GM23248 (cell line): ENCODE results near the gene RAB14. TPM values are rescaled to one million over a fixed set of nuclear protein-coding genes. Genes with fewer than 3 reads are reported as not detected.

Experiments
- DNase-seq: peaks from one replicate; pipeline ENCODE4 v3.0.0-alpha.2; 2015
- H2AFZ ChIP-seq: fragments of 200-600 bp; sonication (generic); 2 replicates; pipeline ENCODE4 v1.6.1; 2016; ENCODE audit warnings: antibody characterized with exemption
- H3F3A ChIP-seq: fragments of 200-600 bp; sonication (generic); 2 replicates; pipeline ENCODE4 v1.6.1; 2016; ENCODE audit warnings: mild to moderate bottlenecking, antibody characterized with exemption, mixed run types; ENCODE audit not compliant: insufficient read depth
- H3K27ac ChIP-seq: fragments of 200-600 bp; sonication (generic); 2 replicates; pipeline ENCODE4 v1.5.1; 2016; ENCODE audit warnings: mild to moderate bottlenecking
- H3K27me3 ChIP-seq: fragments of 200-600 bp; sonication (generic); replicated peaks from 2 replicates; pipeline ENCODE4 v1.6.1; 2016; ENCODE audit warnings: mild to moderate bottlenecking; ENCODE audit not compliant: insufficient read depth
- H3K36me3 ChIP-seq: fragments of 200-600 bp; sonication (generic); 2 replicates; pipeline ENCODE4 v1.6.1; 2016; ENCODE audit warnings: low read depth, mild to moderate bottlenecking
- H3K4me1 ChIP-seq: fragments of 200-600 bp; sonication (generic); 2 replicates; pipeline ENCODE4 v1.6.1; 2016; ENCODE audit warnings: mild to moderate bottlenecking; ENCODE audit not compliant: insufficient read depth
- H3K4me2 ChIP-seq: fragments of 200-600 bp; sonication (generic); one replicate; pipeline ENCODE4 v1.6.1; 2016; ENCODE audit warnings: mild to moderate bottlenecking; ENCODE audit not compliant: unreplicated experiment
- H3K4me3 ChIP-seq: fragments of 200-600 bp; sonication (generic); 2 replicates; pipeline ENCODE4 v1.5.1; 2016; ENCODE audit warnings: mild to moderate bottlenecking
- H3K79me2 ChIP-seq: fragments of 200-600 bp; sonication (generic); 2 replicates; pipeline ENCODE4 v1.6.1; 2016; ENCODE audit warnings: mild to moderate bottlenecking; ENCODE audit not compliant: insufficient read depth
- H3K9ac ChIP-seq: fragments of 200-600 bp; sonication (generic); 2 replicates; pipeline ENCODE4 v1.6.1; 2016; ENCODE audit warnings: mild to moderate bottlenecking
- H3K9me2 ChIP-seq: fragments of 200-600 bp; sonication (generic); 2 replicates; pipeline ENCODE4 v1.6.1; 2016; ENCODE audit warnings: mixed run types, mild to moderate bottlenecking, moderate library complexity; ENCODE audit not compliant: insufficient read depth
- H3K9me3 ChIP-seq: fragments of 200-600 bp; sonication (generic); one replicate; pipeline ENCODE4 v1.6.1; 2017; ENCODE audit warnings: low read depth
- H4K20me1 ChIP-seq: fragments of 200-600 bp; sonication (generic); 2 replicates; pipeline ENCODE4 v1.6.0; 2016; ENCODE audit not compliant: insufficient read depth
- EZH2 ChIP-seq: fragments of 200-600 bp; sonication (generic); IDR thresholded peaks from 2 replicates; pipeline ENCODE4 v1.6.1; 2018; ENCODE audit warnings: antibody characterized with exemption, mild to moderate bottlenecking; ENCODE audit not compliant: insufficient read depth, poor library complexity, severe bottlenecking
- EZH2phosphoT487 ChIP-seq: fragments of 200-600 bp; sonication (generic); IDR thresholded peaks from 2 replicates; pipeline ENCODE4 v1.6.1; 2018; ENCODE audit warnings: antibody characterized with exemption, moderate library complexity, mild to moderate bottlenecking, low read depth; ENCODE audit not compliant: insufficient read depth
- WGBS, 2 experiments: methylation state at CpG; one replicate each; pipeline ENCODE4 v1.1.6; 2015 to 2017; ENCODE audit warnings: low lambda C conversion rate in 2 of 2, low coverage in 1 of 2; ENCODE audit errors: missing lambda C conversion rate in 2 of 2; 5-methylcytosine and 5-hydroxymethylcytosine counted together
- in situ Hi-C: fragments of 300-500 bp; cut with MboI; formaldehyde crosslinking; loops from 2 replicates; pipeline ENCODE4 v1.15.0; 2020
- polyA plus RNA-seq: library from polyadenylated mRNA; unstranded; fragments of >200 nt; fragmentation: Nextera tagmentation; extraction: Ambion mirVana; gene quantifications from 2 replicates; pipeline ENCODE4 v1.2.1, GENCODE V29; 2016
- total RNA-seq: library from RNA; depleted of rRNA; stranded (reverse); fragments of >200 nt; shearing (Covaris generic); gene quantifications from 2 replicates; pipeline ENCODE4 v1.2.3, GENCODE V29; 2014

The RAB14 gene
- total and polyA plus RNA-seq, 2 experiments from 2014 or later = 25.8 to 75.9 TPM

GRCh38 chr9:121199921-121200320, 1.7 kb downstream of the RAB14 start:
- peaks cover 55% of the 10 kb centered on the region for H3K4me1 ChIP-seq
- in situ Hi-C loops = loop anchor here (25.0 kb wide), 1 partner anchor 112 kb away; no protein-coding TSS in a partner anchor
- H3K79me2 ChIP-seq = peaks cover 74% of the 10 kb centered on the region
- peak; percentile 40 for DNase-seq
- peak overlapping the region; percentile 100 for H3K4me2 ChIP-seq
- H3K27me3 ChIP-seq = no peaks in the 10 kb centered on the region
- peaks cover 47% of the 10 kb centered on the region for H4K20me1 ChIP-seq
- no peak for TF ChIP-seq EZH2
- TF ChIP-seq EZH2phosphoT487 = no peak
- no peaks in the 10 kb centered on the region for H3K36me3 ChIP-seq
- 0 out of 2 replicates have a peak, but pooled peaks cover 4% of the 10 kb centered on the region for H3F3A ChIP-seq
- no peak overlapping the region for H2AFZ ChIP-seq
- 0 out of 2 replicates have a peak overlapping the region, but pooled peaks have one; percentile 82 for H3K27ac ChIP-seq
- peak overlapping the region; percentile 97 for H3K4me3 ChIP-seq
- H3K9ac ChIP-seq = peak overlapping the region; percentile 92
- H3K9me3 ChIP-seq = no peaks in the 10 kb centered on the region
- WGBS, 2 experiments = 24 to 25% methylated on average over 2 of the region's 2 CpGs
- H3K9me2 ChIP-seq = no peaks in the 10 kb centered on the region

DNA sequence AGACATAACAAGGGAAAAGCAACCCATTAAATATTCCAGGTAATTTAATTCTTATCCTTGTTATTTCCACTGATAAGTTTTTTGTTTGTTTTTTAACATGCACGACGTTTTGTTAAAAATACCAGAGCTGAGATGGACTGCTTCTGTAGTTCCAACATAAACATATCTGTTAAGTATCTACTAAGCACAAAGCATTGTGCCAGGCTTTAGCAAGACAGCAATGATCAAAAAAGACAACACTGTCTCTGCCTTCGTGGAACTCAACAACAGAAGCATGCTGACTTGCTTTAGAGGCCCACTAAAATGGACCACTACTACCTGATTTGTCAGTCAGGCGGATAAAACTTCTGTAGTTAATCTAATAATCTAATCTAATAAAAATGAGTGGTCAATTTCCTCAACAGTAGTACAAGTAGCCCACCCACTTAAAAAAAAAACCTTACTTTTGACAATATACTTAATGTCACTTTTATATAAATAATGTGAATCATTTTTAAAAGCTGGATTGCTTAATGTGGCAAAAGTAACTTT, 3.1 kb downstream of the RAB14 start:
- H3F3A ChIP-seq = 0 out of 2 replicates have a peak, but pooled peaks cover 4% of the 10 kb centered on the region
- TF ChIP-seq EZH2 (no peak), EZH2phosphoT487 (no peak)
- H3K9me2 ChIP-seq = no peaks in the 10 kb centered on the region
- no peak overlapping the region for H2AFZ ChIP-seq
- no peak overlapping the region for H3K27ac ChIP-seq
- WGBS, 2 experiments = 51 to 56% methylated on average over 4 of the region's 4 CpGs
- H3K4me2 ChIP-seq = peak overlapping the region; percentile 100
- peak; percentile 26 for DNase-seq
- no peaks in the 10 kb centered on the region for H3K27me3 ChIP-seq
- H3K9ac ChIP-seq = peak overlapping the region; percentile 92
- H3K9me3 ChIP-seq = no peaks in the 10 kb centered on the region
- H3K4me3 ChIP-seq = peak overlapping the region; percentile 97
- in situ Hi-C loops = no loop called here
- H3K79me2 ChIP-seq = peaks cover 88% of the 10 kb centered on the region
- H4K20me1 ChIP-seq = peaks cover 60% of the 10 kb centered on the region
- H3K36me3 ChIP-seq = no peaks in the 10 kb centered on the region
- H3K4me1 ChIP-seq = peaks cover 63% of the 10 kb centered on the region

GRCh38 chr9:121197132-121197531, 4.5 kb downstream of the RAB14 start:
- peak; percentile 33 for DNase-seq
- 97 to 100% methylated on average over 1 of the region's 1 CpG for WGBS, 2 experiments
- no peak for TF ChIP-seq EZH2phosphoT487
- TF ChIP-seq EZH2 = no peak
- Histone ChIP-seq H3K4me3 (peak overlapping the region; percentile 97; the same call in 1 of the 2 replicates), H3K27me3 (no peaks in the 10 kb centered on the region), H3F3A (0 out of 2 replicates have a peak, but pooled peaks cover 4% of the 10 kb centered on the region), H3K9ac (no peak overlapping the region), H3K4me2 (peak overlapping the region; percentile 100), H4K20me1 (peaks cover 67% of the 10 kb centered on the region), H3K9me3 (no peaks in the 10 kb centered on the region), H3K4me1 (peaks cover 77% of the 10 kb centered on the region), H3K27ac (no peak overlapping the region), H3K36me3 (no peaks in the 10 kb centered on the region), H2AFZ (no peak overlapping the region), H3K9me2 (no peaks in the 10 kb centered on the region), H3K79me2 (peaks cover 97% of the 10 kb centered on the region)
- in situ Hi-C loops = no loop called here

GRCh38 chr9:121196389-121196788, 5.3 kb downstream of the RAB14 start:
- Histone ChIP-seq H3K4me1 (peaks cover 85% of the 10 kb centered on the region), H4K20me1 (peaks cover 70% of the 10 kb centered on the region), H2AFZ (no peak overlapping the region), H3K4me2 (peak overlapping the region; percentile 70), H3K36me3 (no peaks in the 10 kb centered on the region), H3K4me3 (peak overlapping the region; percentile 44), H3K27ac (no peak overlapping the region), H3K9ac (peak overlapping the region; percentile 40; the same call in 1 of the 2 replicates), H3K9me2 (no peaks in the 10 kb centered on the region), H3K9me3 (no peaks in the 10 kb centered on the region), H3K79me2 (peaks cover 100% of the 10 kb centered on the region), H3F3A (0 out of 2 replicates have a peak, but pooled peaks cover 4% of the 10 kb centered on the region), H3K27me3 (no peaks in the 10 kb centered on the region)
- TF ChIP-seq EZH2 (no peak), EZH2phosphoT487 (no peak)
- DNase-seq = no peak
- in situ Hi-C loops = no loop called here
- 31 to 32% methylated on average over 4 of the region's 4 CpGs for WGBS, 2 experiments
